Measurements from ENCODE around the gene SLC45A2.
"Not testable (repeated sequence)": the region's sequence is repeated elsewhere in the genome, so short reads cannot be mapped to it uniquely, and the experiment has no call there.

Gene SLC45A2

GRCh38 chr5:33984671-33985124, at the start of gene SLC45A2:
Gene SLC45A2 (minus strand): TSS chr5:33984693. CDS start chr5:33984583, 110 bp downstream.
- DNase-seq: no peak

GRCh38 chr5:34031966-34032365, 47.5 kb upstream of the SLC45A2 start:
- DNase-seq: no peak

- DNase-seq: no peak
Observed at GRCh38 chr5:34031117-34031516, 46.6 kb upstream of the SLC45A2 start.

GRCh38 chr5:34030585-34030984, 46.1 kb upstream of the SLC45A2 start:
- not testable (repeated sequence) for DNase-seq

- DNase-seq: no peak
Observed at GRCh38 chr5:34030048-34030447, 45.6 kb upstream of the SLC45A2 start.

GRCh38 chr5:34028349-34028748, 43.9 kb upstream of the SLC45A2 start:
- DNase-seq: no peak

GRCh38 chr5:34026089-34026761, 41.7 kb upstream of the SLC45A2 start:
- no peak for DNase-seq

GRCh38 chr5:34022121-34022705, 37.7 kb upstream of the SLC45A2 start:
- DNase-seq: no peak

GRCh38 chr5:34021334-34021733, 36.8 kb upstream of the SLC45A2 start:
- DNase-seq: no peak

- no peak for DNase-seq
Observed at GRCh38 chr5:34020726-34021125, 36.2 kb upstream of the SLC45A2 start.

GRCh38 chr5:34017254-34017653, 32.8 kb upstream of the SLC45A2 start:
- DNase-seq: no peak

GRCh38 chr5:34016750-34017149, 32.3 kb upstream of the SLC45A2 start:
- no peak for DNase-seq

- no peak for DNase-seq
Observed at GRCh38 chr5:34016222-34016621, 31.7 kb upstream of the SLC45A2 start.

GRCh38 chr5:34015120-34015822, 30.8 kb upstream of the SLC45A2 start:
- no peak for DNase-seq

- DNase-seq: no peak
Observed at GRCh38 chr5:34014626-34015025, 30.1 kb upstream of the SLC45A2 start.

GRCh38 chr5:34013547-34013946, 29.1 kb upstream of the SLC45A2 start:
- no peak for DNase-seq

- DNase-seq: peak; percentile 59
Observed at GRCh38 chr5:34012791-34013190, 28.3 kb upstream of the SLC45A2 start.

GRCh38 chr5:34011536-34011935, 27.0 kb upstream of the SLC45A2 start:
- no peak for DNase-seq

- DNase-seq: not testable (repeated sequence)
Observed at GRCh38 chr5:34010146-34010545, 25.7 kb upstream of the SLC45A2 start.

- no peak for DNase-seq
Observed at GRCh38 chr5:34009610-34010009, 25.1 kb upstream of the SLC45A2 start.

- DNase-seq: no peak
Observed at GRCh38 chr5:34008802-34009201, 24.3 kb upstream of the SLC45A2 start.

- DNase-seq: peak; percentile 98
Observed at GRCh38 chr5:34007621-34008600, 23.4 kb upstream of the SLC45A2 start, which contains the start of gene AMACR. Gene AMACR (minus strand): TSS chr5:34008050. CDS start chr5:34008019, 31 bp downstream.

GRCh38 chr5:34007201-34007620, 22.7 kb upstream of the SLC45A2 start:
- DNase-seq: peak; percentile 53
